COLO668 (cell line): Measurements from ENCODE around the gene PLEKHA1.

Experiments used
- DNase-seq: peaks from one replicate; lab custom pipeline; 2025; ENCODE audit not compliant: unreplicated experiment; lab: John Stamatoyannopoulos, UW

The PLEKHA1 gene

DNA sequence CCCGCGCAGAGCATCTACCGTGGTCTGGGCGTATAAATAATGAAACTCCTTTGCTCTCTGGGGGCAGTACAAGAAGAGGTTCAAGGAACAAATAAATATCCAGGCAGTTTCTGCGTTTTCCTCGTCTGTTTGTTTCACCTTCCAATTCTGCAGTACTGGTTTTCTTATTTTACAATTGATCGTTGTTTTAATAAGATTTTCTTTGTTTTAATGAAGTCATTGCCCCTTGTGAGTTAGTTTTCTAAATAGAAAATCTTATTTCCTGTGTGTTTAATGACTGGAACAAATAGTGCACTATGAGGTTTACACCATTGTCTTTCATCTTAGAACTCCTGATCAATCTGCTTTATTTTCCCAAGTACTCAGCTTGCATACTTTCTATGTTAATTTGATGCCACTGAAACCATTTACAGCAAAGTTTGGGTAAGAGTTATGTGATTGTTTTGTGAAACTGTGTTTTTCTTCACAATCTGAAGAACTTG is 1.2 kb downstream of the PLEKHA1 start:
- no peak for DNase-seq

DNA sequence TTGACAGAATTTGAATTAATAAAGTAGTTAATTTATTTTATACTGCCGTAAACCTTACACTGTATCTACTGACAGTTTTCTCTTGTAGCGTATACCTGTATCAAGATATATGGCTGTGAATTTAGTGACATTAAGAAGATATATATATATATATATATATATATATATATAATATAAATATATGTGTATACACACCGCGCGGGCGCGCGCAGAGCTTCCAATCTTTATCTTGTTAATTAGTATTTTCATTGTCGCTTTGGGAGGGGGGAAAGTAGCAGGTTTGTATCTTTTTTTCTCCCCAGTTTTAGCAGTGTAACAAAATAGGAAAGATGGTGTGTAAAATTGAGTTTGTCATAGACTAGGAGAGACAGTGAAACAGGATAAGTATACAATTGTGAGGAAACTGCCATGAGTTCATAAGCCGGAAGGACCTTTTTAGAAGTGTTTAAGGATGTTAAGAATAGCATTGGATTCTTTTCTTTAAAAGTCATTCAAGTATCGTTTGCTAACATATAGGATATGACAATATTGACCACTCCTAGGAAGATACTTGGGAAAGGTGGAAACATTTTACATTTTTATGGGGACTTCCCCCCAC is 2.0 kb downstream of the PLEKHA1 start:
- peak; percentile 1 for DNase-seq

DNA sequence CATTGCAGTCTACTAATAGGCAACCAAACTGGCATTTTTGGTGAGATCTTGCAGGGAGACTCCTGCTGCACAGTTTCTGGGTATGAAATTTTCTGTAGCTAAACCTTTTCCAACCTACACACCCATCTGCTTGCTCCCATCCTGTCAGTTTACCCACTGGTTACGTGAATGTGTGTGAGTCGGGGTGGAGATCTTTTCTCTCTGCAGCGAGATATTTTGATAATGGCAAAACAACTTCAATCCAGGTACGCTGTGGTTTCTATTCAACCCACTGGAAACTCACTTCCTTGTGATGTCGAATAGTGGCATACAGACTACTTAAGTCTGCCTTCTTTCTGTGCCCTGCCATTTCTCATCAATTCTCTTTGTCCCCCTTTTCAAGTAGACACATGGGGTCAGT is 4.5 kb downstream of the PLEKHA1 start:
- no peak for DNase-seq

DNA sequence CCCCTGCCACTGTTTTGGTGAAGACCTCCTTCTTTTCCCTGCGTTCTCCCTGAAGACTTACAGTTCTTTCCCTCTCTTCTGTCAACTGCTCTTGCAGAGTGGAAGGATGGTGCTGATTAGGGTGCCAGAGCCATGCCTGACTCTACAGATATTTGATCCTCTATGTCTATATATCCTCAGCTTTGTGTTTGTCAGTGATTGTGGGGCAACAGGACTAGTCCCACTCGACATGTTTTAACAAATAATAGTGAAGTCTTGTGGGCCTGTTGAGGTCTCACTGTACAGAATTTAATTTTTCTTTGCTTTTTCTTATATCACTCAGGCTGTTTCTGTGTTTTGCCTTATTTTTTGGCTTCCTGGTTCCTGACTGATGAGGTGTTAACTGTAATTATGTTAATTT is 5.0 kb downstream of the PLEKHA1 start:
- DNase-seq: no peak

DNA sequence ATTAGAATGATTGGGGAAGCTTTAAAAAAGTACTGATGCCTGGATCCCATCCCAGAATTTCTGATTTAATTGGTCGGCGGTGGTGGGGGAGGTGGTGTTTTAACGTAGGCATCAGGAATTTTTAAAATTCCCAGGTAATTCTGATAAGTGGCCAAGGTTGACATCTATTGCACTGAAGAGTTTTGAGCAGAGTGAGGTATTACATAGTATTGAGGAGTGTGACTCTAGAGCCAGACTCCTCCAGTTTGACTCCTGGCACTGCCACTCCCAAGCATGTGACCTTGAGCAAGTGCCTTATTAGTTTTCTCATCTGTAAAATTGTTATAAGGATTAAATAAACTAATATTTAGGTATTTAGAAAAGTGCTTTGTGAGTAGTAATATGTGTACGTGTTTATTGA is 6.2 kb downstream of the PLEKHA1 start:
- no peak for DNase-seq

DNA sequence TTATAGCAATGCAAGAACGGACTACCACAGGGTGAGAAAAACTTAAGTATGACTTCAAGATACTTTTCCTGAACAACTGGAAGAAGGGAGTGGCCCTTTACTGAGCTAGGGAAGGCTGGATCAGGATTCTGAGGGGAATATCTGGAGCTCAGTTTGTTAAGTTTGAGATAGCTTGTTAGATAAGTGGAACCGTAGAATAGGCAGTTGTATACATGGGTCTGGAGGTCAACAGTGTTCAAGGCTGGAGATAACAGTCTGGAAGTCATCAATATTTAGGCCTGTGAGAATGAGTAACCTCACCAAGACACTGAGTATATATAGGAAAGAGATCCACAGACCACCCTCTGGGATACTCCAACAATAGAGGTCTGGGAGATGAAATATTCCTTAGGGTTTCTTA is 7.2 kb downstream of the PLEKHA1 start:
- DNase-seq: no peak

DNA sequence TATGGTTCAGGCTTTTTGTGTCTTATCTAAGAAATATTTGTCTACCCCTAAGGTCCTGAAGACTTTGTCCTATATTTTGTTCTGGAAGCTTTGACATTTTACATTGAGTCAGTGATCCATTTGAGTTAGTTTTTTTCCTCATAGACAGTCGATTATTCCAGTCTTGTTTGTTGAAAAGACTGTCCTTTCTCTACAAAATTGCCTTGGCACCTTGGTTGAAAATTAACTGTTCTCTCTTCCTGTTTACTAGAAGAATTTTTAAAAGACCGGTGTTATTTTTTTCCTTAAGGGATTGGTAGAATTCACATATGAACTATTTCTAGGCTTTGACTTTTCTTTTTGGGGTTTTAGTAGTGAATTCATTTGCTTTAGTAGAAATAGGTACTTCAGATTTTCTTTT is 12.0 kb downstream of the PLEKHA1 start:
- no peak for DNase-seq

DNA sequence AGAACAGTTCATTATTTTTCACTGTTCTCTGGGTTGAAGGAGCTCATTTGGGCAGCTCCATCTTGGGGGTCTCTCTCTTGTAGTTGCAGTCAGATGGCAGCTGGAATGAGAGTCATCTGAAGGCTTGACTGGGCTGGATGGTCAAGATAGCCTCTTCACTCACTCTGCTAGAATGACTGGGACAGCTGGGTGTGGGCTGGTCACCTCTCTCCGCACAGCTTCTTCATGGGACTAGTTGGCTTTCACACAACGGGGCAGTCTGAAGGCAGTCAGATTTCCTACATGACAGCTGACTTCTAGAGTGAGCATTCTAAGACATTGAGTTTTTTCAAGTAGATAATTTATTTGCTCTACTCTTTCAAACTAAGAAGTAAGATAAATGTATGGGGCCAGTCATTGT is 13.1 kb downstream of the PLEKHA1 start:
- DNase-seq: no peak

DNA sequence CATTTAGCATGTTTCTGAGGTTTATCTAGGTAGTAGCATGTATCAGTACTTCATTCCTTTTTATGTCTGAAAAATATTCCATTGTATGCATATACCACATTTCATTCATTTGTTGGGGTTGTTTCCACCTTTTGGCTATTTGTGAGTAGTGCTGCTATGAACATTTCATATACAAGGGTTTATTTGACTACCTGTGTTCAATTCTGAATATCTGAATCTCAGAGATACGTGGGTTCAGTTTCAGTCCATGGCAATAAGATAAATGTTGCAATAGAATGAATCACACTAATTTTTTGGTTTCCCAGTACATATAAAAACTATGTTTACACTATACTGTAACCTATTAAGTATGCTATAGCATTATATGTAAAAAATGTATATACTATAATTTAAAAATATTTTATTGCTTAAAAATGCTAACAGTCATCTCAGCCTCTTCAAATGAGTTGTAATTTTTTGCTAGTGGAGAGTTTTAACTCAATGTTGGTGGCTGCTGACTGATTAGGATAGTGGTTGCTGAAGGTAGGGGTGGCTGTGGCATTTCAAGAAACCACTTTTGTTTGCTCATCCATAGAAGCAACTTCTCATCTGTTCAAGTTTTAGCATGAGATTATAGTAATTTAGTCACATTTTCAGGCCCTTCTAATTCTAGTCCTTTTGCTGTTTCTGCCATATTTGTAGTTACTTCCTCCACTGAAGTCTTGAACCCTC is 13.9 kb downstream of the PLEKHA1 start:
- DNase-seq: no peak

DNA sequence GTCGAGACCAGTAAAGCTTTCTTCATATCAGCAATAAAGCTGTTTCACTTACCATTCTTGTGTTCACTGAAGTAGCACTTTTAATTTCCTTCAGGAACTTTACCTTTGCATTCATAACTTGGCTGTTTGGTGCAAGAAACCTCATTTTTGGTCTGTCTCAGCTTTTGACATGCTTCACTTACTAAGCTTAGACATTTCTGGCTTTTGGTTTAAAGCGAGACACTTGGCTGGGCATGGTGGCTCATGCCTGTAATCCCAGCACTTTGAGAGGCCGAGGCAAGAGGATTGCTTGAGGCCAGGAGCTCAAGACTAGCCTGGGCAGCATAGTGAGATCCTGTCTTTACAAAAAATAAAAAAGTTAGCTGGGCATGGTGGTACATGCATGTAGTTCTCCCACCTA is 15.8 kb downstream of the PLEKHA1 start:
- no peak for DNase-seq

DNA sequence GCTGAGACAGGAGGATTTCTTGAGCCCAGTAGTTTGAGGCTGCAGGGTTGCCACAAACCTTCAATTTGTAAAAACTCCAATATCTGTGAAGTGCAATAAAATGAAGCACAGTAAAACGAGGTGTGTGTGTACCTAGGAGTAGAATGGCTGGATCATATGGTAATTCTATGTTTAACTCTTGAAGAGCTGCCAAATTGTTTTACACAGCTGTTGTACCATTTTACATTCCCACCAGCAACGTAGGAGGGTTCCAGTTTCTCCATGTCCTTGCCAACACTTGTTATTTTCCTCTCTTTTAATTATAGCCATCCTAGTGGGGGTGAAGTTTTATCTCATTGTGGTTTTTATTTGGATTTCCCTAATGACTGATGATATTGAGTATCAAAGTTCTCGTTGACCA is 16.2 kb downstream of the PLEKHA1 start:
- no peak for DNase-seq

DNA sequence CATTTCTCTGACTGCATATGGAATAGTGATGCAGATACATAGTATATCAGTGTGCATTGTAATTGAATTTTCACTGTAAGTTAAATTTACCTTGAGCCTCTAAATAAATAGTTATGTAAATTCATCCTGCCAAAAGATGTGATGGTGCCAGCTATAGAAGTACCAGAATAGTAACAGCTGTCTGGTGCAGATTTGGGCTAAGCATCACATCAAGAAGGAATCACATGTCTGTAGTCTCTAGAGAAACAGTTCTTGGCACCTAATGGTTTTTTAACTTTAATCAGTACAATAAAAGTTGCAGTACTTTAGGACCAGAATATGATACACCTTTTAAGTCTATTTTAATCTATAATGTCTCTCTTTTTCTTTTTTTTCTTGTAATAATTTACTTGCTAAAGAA is 17.4 kb downstream of the PLEKHA1 start:
- no peak for DNase-seq

DNA sequence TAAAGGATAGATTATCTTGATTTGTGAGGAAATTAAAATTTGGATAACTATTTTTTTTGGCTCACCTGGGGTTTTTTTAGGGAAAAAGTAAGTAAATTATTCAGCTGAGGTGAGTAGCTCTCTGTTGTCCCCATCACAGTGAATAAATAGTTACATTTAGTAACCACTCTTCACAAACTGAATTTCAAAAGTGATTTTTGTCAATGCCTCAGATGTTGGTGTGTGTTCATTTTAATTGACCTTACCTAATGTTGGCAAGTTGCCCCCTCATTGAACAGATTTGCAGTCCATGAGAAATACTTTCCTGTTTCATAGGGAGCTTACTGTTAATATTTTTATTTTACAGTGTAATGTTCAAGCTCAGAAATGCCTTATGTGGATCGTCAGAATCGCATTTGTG is 18.3 kb downstream of the PLEKHA1 start:
- no peak for DNase-seq

DNA sequence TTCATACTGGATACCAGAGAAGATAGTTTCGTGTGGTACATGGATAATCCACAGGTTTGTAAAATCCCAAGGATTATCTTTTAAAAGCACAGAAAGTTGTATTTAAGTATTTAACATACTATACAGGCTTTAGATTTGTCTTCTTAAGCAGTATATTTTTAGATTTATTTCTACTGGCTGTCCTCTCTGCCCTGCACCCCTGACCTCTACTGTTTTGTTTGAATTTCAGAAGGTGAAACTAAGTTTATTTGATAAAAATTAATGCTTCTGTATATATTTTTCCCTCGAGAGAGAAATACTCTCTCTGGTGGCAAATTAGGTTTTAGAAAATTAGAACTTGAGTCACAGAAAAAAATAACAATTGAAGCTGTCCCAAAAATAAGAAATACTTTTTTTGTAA is 18.8 kb downstream of the PLEKHA1 start:
- DNase-seq: no peak

DNA sequence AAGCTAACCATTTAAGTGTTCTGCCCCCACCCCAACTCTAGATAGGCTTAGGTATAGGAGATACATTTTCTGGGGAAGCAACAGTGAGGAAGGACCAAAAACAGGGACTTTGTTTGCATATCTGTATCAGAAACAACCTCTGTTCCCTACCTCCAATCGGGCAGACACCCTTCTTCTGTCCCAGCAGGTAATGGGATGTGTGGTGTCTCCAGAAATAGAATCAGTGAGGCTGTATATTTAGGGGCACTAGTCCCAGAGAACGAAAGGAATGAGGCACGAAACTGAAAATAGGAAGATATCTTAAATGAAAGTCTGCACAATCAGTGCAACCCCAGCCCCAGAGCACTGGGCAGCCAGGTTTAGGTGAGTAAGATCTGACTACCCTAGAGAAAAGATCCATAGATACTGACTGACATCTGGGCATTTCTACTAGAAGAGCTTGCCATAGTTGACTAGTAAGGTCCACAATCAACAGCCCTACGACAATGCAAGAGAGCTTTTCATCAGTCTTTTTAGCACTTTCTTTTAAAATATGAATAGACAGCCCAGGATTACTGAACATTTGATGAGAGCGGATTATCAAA is 28.1 kb downstream of the PLEKHA1 start:
- DNase-seq: no peak

DNA sequence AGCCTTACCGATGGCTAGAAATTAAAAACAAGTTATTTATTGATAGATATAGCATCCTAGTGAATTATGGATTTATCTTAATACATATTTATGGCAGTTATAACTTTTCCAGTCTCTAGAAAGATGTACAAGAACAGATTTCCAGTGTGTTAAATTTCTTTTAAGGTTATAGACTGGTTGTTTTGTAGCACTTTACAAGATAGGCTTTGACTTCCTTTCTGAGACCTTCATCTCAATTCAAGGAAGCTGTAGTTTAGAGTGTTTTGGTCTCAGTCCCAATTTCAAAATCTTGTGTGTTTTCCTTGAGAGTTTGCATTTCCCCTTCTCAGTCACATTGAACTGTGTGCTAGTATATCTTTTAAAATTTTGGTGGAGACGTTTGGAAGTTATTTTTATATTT is 30.1 kb downstream of the PLEKHA1 start:
- no peak for DNase-seq

DNA sequence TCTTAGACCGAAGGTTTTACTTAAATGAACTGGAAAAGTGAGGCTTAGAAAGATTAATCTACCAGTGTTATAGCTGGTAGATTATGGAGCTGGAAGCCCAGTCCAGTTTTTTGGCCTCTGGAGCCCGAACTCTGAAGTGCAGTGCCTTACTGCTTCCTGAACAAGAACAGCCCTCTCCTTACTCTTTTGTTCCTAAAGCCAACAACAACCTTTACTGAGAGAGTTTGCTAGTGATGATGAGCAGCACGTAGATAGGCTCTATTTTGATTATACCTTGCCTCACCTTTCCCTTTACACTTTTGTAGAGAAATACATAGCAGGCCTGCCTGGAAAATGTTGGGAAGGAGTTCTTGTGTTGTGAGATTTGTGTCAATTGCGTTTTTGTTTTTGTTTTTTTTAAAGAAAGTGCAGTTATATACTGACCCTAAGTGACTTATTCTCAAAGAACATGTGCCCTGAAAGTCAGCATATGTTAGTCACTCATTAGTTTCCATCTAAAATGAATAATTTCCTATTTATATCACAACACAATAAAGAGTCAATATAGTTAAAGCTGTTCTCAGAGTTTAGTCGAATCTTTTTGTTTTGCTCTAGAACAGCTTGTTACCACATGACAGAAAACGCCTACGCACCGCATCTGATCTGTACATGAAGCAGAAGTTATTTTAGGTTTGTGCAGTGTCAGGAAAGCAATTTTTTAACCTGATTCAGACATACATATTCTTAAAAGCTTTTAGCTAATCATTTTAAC is 33.0 kb downstream of the PLEKHA1 start:
- no peak for DNase-seq

DNA sequence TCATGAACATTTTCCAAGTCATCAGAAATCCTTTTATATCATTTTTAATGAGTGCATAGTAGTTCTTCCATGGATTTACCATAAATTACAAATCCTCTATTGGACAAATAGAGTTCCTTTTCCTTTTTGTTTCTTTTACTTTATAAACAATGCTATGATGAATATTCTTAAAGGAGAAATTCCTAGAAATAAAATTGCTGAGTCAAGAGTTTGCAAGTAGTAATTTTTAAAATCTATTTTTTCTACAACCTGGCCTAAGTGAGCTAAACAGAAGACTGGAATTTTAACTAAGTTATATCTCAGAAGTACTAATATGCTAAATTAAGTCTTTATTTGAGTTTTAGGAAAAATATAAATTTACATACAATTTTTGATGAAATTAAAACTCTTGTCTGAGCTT is 38.8 kb downstream of the PLEKHA1 start:
- no peak for DNase-seq

DNA sequence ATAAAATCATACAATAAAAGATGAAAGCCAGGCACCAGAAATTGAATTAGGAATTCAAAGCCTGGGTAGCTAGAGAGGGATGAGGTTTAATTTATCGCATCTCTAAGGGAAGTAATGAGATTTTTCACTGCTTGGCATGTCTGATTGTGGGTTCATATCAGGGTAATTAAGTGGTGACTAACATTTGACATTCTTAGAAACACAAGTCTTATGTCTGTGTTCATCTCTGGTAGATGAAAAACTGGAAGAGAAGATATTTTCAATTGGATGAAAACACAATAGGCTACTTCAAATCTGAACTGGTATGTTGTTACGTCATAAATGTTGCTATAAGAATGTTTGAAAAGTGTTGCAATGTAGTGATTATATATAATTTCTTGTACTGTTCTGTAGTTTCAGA is 43.2 kb downstream of the PLEKHA1 start:
- no peak for DNase-seq

DNA sequence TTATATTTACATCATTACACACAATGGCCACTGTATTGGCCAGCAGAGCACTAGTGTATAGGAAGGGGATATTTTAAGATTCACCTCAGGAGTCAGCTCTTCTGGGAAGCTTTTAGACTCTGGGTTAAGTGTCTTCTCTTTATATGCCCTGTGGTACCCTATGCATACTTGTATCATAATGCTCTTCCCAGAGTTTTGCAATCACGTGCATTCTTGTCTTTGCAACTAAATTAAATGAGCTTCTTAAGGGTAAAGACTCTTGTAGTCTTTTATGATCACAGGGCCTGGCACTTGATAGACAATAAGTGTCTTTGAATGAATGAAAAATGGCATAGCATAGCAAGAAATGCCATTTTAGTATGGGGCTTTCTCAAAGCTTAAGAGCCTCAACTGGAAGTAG is 44.5 kb downstream of the PLEKHA1 start:
- no peak for DNase-seq

DNA sequence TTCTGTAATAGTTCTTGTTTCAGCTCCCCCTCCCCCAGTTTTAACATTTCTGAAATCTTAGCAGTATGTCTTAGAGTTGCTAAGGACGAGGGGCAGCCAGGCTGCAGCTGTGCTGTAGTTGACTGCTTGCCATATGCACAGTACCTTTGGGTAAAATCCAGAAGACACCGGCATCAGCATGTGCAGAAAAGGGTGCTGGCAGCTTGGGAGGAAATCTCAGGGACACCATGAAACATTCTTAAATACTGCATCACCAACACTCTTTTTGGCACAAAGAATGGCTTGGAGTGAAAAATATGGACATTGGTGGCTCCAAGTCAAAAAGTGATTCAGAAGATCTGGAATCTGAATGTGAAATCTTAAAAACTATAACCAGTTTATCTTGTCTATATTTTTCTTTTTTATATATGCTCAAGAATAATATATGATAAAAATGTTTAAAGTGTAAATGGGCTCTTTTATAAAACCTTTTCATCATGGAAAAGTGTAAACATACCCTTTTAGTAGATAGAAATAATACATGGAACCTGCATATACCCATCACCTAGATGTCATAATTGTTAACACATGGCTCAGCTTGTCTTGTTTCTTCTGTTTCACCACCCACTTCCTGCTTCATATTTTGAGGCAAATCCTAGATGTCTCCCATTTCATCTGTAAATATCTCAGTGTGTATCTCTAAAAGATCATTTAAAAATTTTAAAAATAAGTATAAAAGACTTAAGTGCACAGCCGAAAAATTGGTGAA is 45.5 kb downstream of the PLEKHA1 start:
- no peak for DNase-seq
